HL-60 (cell line): Measurements from ENCODE around the gene AUP1.

Source experiments
- CTCF ChIP-seq: IDR thresholded peaks from one replicate; pipeline ENCODE4 v1.5.1; 2011; ENCODE audit warnings: low read length, control low read depth, inconsistent platforms; ENCODE audit not compliant: insufficient read depth
- SPI1 ChIP-seq: IDR thresholded peaks from 2 replicates; pipeline ENCODE4 v1.6.1; 2012; ENCODE audit warnings: low read depth, mild to moderate bottlenecking, borderline replicate concordance

GRCh38 chr2:74527741-74528140, 1.8 kb downstream of the AUP1 start:
- TF ChIP-seq CTCF = no peak
- TF ChIP-seq SPI1 = no peak
